GM13977 (cell line): ENCODE measurements around the gene SPRED3.

Source experiments
- DNase-seq: peaks from one replicate; pipeline ENCODE4 v3.0.0; 2012; ENCODE audit warnings: low spot score
- CTCF ChIP-seq: IDR thresholded peaks from 2 replicates; pipeline ENCODE4 v1.5.1; 2012; ENCODE audit warnings: mild to moderate bottlenecking, control low read depth; ENCODE audit not compliant: insufficient read depth; ENCODE audit errors: extremely low read depth, missing control alignments
- in situ Hi-C: fragments of 300-500 bp; cut with MboI; formaldehyde crosslinking; loops from one replicate; pipeline ENCODE4 v1.12.0; 2022; ENCODE audit warnings: low sequenced_read_pairs, low pct_unique_long_range_greater_than_20kb, mixed read lengths, inconsistent platforms; ENCODE audit not compliant: unreplicated experiment

The SPRED3 gene

DNA sequence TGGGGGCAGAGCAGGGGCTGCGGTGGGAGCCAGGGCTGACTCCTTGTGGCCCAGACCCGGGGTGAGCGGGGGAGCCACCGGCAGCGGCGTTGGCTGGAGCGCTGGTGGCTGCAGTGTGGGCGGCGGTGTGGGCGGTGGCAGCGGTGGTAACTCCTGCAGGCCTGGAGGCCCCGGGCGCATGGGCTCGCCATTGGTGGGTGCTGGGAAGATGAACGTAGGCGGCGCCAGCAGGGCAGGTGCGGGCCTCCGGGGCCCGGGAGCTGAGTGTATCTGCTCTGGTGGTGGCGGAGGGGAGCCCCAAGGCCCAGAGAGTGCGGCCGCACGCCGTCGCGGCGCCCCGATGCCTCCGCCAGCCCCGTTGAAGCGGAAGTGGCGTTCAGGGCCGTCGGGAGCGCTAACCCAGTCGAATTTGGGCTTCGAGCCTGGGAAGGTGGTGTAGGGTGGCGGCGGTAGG lies 2.7 kb upstream of the SPRED3 start:
- in situ Hi-C loops = no loop called here
- DNase-seq = peak; percentile 58
- no peak for TF ChIP-seq CTCF

DNA sequence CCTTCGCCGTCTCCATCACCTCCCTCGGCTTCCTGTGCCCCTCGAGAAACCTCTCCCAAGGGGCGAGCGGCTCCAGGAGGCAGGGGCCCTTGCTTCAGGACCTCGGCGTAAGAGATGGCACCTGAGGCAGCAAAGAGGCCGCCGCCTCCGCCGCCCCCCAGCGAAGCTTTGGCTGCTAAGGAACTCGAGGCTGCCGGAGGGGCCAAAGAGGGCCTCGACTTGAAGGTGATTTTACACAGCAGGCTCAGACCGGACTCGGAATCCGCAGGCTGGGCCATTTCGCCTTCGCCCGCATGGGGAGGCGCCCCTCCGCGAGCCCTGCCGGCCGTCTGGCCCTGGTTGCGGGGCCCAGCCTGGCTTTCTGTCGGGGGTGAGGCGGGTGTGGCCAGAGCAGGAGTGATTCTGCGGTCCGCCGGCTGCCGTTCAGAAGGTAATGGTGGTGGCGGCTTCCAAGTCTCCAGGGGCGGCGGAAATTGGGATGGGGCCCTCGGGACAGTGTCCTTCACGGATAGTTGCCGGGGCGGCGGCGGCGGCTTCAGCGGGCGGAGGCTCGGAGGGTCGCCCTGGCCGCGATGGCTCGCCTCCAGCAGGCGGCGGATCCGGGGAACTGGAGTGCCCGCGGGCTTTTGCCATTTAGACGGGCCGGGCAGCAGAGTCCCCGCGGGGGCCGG lies 2.1 kb upstream of the SPRED3 start:
- DNase-seq = peak; percentile 30
- in situ Hi-C loops = no loop called here
- TF ChIP-seq CTCF = no peak

DNA sequence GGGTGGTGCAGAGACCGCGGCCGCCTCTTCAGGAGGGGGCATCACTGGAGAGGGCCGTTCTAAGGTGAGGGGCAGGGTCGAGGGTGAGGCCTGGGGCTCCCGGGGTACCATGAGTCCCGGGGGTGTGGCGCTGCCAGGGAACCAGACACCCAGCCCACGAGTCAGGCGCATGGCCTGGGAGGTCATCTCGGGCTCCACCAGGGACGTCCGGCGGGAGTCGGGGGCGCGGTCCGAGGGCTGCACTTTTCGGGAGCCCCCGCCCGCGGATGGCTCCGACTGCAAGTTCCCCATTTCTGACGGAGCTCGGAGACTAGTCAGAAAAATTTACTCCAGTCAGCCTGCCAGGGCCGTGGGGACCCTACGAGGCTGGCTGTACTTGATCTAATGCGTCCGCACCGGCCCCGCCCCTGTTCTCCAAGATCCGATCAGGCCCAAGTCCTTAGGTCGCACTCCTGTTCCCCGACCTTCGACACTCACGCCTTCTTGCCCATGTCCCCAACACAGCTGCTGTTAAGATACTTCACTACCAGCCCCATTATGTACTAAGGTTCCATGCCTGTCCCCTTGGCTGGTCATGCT lies 1.4 kb upstream of the SPRED3 start:
- TF ChIP-seq CTCF = no peak
- in situ Hi-C loops = no loop called here
- no peak for DNase-seq

DNA sequence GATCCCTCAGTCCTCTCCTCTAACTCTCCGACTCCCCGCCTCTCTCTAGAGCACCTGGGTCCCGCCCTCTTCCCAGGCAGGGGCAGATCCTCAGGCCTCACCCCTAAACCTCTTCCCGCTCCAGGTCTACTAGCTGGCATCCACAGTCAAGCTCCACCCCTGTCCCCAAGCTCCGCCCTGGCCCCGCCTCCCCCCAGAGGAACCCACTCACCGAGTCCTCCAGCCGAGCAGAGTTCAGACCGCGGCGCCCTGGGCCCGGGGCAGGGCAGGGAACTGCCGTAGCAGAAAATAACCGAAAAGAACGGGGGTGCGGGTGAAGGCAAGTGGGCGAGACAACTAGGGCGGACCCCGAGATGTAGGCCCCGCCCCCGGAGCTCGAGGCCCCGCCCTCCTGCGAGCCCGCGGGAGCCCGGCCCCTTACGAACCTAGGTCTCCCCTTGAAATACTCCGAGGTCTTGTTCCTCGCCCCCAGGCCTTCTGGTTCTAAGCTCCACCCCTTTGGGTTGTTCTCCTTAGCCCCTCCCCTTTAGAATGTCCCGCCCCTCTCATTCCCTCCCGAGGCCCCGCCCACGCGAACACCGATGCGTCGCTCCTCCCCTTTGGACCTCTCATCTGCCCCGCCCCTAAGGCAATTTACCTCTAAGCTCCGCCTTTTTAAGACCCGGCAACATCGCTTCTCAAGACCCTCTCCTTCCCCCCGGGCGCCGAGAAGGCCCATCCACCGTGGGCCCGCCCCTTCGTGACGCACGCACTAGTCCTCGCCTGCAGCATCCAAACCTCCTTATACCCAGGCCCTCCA lies 748 bp upstream of the SPRED3 start, which contains the start of gene GGN:
Gene GGN (minus strand): TSS at position 485 of the 799 bp plus-strand sequence. CDS start 773 bp downstream, outside the sequence.
- in situ Hi-C loops = no loop called here
- TF ChIP-seq CTCF = no peak
- DNase-seq = peak; percentile 96

GRCh38 chr19:38389101-38389925 lies 816 bp downstream of the SPRED3 start:
- in situ Hi-C loops = no loop called here
- TF ChIP-seq CTCF = no peak
- peak; percentile 44 for DNase-seq
